Activated CD4-positive, CD25-positive, alpha-beta regulatory T cell treated with anti-CD3 and anti-CD28 coated beads, Interleukin-2, amount 50 U/mL, for 72 hours (primary cell): Measurements from ENCODE around the gene USP13.

ENCODE experiments used
- DNase-seq: peaks from one replicate; pipeline ENCODE4 v3.0.0; 2021

USP13 gene

GRCh38 chr3:179701176-179701827 is 48.5 kb downstream of the USP13 start:
- DNase-seq, result no peak

DNA sequence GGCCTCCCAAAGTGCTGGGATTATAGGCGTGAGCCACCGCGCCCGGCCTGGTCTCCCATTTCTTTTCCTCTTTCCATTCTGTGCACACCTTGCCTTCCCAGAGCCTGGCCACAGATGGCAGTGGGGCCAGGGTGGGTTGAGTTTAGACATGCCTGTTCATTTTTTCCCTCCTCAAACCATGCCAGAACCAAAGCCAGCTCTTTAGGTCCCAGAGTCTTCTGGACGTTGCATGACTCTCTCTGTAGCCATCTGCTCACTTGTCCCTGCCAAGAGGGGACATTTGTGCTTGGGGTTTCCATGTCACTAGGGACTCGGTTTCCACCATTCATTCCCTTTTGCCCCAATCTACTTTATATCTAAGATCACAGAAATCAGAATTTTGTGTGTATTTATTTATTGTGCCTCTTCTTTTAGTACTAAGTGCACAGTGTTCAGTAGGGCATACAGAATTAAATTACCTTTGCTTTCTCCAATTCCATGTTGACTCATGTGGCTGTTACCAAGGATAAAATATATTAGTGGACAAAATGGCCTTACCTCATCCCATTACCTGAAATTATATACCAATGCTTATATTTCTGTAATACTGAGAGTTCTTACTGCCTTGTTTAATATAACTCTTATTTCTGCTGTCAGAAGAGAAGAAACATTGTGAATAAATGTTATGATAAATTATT is 49.6 kb downstream of the USP13 start:
- no peak for DNase-seq

GRCh38 chr3:179703816-179704215 is 51.0 kb downstream of the USP13 start:
- DNase-seq, result no peak

DNA sequence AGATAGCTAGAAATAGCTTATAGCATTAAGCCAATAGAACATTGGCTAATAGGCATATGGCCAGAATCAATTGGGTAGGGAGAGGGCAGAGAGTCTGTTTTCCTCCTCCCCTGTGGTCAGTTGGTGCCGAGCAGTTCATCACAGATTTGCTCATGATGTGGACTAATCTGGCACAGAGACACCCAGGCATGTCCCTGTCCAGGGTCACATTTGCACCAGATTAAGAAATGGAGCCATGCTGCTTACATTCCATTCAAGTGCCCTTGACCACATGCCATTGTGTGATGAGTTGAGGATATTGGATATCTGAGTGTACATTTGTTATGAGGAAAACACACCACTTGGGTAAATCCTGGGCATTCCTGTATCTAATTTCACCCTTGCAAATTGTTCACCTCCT is 53.4 kb downstream of the USP13 start:
- DNase-seq, result no peak

DNA sequence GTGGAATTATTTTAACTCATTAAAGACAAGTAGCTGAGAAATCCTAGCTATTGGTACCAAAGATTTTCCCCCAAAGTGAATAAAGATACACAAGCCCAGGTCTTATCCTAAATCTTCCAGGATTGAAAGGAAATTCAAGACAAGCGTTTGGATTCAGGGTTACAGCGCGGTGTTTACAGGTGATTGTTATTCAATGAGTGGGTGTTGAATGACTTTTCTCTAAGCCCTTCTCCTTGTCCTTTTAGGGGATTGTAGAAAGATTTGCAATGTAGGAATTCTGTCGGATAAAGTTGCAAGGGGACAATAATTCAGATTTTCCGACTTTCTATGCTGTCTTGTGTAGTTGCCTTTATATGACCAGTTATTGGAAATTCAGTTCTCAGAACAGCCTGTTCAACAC is 57.2 kb downstream of the USP13 start:
- DNase-seq, result no peak

DNA sequence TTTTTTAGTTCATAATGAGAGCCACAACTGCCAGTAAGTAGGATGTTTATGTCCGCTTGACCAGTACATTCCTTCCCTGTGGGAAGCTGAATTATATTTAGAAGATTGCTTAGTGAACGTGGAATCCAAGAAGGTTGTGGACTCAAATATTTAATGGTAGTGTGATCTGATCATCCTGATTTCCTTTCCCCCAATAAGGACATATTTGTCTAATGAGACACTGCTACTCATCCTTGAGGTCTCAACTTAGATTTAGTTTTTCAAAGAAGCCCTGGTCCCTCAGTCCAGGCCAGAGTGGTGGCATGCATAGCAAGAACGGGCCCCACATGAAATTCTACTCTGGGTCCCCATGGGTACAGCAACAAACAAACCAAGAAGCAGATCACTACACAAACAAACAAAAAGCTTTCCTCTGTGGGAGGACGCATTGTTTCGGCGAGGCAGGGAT is 60.8 kb downstream of the USP13 start:
- no peak for DNase-seq

GRCh38 chr3:179715582-179715981 is 62.7 kb downstream of the USP13 start:
- no peak for DNase-seq

DNA sequence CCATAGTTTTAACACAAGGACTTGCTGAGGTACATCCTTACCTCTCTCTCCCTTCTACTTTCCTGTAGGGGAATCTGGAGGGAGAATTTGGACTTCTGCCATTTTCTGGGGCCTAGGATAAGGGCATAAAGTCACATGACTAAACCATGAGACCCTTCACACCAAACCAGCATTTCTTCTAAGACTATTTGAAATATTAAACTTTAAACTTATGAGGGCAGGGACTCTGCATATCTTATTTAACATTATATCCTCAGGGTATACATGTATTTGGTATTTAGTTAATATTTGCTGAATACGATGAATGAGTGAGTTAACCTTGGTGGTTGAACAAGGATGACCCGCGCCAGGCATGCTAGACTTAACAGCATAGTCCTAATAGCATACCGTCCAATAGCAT is 63.4 kb downstream of the USP13 start:
- no peak for DNase-seq

GRCh38 chr3:179716811-179717210 is 64.0 kb downstream of the USP13 start:
- no peak for DNase-seq

- DNase-seq, result no peak
These were observed 64.4 kb downstream of the USP13 start for GRCh38 chr3:179717219-179717618.

GRCh38 chr3:179719048-179719734 is 66.4 kb downstream of the USP13 start:
- DNase-seq, result no peak

GRCh38 chr3:179720196-179720595 is 67.4 kb downstream of the USP13 start:
- no peak for DNase-seq

- DNase-seq, result no peak
These were observed 70.8 kb downstream of the USP13 start for GRCh38 chr3:179723617-179724016.

DNA sequence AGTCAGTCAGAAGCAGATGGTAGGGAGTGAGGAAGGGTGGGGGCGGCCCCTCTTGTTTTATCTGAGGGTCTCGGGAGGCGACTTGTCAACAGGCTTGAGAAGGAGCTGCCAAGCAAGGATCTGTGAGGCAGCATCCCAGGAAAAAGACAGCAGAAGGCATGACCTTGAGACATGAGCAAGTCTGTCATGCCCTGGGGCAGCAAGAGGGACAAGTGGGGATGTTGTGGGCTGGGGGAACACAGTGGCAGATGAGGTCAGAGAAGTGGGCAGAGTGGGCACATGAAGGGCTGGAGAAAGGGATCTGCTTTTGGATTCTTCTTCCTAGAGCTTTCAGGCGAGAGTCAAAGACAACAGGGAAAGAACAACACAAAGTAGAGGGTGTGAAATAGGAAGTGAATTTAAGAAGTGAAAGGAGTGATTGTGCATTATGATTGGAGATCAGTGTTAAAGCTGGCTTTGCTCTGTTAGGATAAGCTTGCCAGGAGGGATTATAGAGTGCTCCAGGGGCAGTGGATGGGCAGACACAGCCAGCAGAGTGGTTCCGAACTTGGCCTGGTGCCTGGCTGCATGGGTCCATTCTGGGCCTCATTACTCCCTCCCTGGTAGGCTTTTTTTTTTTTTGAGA is 73.3 kb downstream of the USP13 start:
- no peak for DNase-seq

GRCh38 chr3:179729086-179729485 is 76.2 kb downstream of the USP13 start:
- no peak for DNase-seq

DNA sequence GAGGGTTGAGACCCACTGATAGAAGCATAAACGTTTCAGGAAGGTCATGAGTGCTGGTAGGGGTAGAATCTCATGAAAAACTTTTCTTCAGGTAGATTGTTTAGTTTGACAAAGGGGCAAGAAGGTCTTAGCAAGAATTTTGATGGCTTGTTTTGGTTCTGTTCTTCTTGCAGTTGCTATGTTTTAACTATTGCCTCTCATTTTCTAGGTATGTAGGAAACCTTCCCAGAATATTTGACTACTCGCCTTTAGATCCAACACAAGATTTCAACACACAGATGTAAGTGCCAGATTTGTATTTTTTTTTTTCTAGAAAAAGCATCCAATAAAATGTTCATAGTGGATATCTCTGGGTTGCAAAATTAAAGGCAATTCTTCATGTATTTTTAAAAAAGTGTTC is 77.1 kb downstream of the USP13 start:
- DNase-seq, result no peak

GRCh38 chr3:179730506-179730905 is 77.7 kb downstream of the USP13 start:
- DNase-seq, result no peak

GRCh38 chr3:179731544-179731943 is 78.7 kb downstream of the USP13 start:
- DNase-seq, result no peak

GRCh38 chr3:179732661-179733348 is 80.0 kb downstream of the USP13 start:
- no peak for DNase-seq

DNA sequence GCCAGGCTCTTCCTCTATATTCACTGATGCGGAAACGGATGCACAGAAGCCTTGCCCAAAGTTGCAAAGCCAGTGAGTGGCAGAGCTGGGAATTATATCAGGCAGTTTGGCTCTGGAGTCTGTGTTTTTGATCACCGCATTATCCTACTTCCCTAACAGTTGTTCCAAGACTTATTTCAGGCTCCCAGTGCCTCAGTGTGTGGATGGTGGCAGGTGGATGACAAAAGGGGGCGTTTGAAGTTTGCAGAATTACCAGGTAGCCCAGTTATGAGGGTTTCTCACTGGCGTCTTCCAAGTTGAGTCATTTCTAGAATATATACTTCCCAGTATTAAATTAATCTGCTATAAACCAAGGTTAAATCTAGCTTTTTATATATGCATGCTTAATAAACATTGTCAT is 81.0 kb downstream of the USP13 start:
- no peak for DNase-seq

DNA sequence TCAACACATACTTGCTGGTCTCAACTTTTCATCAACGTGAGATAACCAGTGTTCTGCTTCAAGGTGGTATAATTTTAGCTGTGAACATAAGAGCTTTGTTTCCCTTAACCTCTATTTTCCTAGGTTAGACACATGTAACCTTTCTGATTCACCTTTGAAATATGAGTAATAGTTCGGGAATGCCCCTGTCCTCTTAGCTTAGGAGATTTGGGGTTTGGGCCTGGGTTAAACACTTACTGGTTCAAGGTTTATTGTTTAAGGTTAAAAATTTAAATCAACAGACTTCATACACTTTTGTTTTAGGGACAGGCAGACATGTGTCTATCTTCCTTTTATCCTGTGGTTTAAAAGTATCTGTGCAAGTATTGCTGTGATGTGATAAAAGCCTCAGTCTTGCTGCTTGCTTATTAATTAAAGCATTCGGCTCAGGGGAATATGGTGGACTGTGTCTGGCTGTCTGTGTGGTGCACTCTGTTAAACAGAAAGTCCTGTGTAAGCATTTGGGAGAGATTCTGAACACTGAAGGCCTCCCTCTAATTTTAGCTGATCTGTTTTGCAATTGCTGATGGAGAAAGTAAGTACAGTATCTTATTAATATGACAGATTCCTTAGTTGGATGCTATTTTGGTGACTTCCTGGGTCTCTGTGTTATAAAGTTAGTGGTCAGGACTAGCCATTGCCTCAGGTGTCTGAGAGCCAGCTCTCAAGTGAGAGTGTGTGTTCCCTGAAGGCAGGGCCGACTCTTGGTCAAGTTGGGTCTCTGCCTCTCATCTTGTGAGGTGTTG is 81.8 kb downstream of the USP13 start:
- DNase-seq, result no peak

DNA sequence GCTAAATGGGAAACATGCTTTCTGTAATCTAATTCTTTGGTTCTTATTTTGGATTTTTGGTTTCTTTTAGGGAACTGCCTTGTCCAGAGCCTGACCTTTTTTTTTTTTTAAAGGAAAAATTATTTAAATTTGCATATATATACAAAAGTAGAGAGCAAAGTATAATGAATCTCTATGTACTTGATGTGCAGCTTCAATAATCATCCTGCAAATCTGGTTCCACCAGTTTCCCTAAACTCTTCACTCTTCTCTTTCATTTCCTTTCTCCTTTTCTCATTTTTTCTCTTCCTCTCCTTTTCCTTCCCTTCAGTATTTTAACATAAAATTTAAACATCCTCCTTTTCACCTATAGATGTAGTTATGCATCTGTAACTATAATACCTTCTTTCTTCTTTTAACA is 82.5 kb downstream of the USP13 start:
- DNase-seq, result no peak
